Mucosa of stomach (tissue), 1 donor: ENCODE data around the gene ZNF385A.
A peak's percentile ranks its signal among the peaks of the same experiment; 100 is the strongest.

Experiments
- H3K27me3 ChIP-seq: one replicate; pipeline ENCODE4 v1.7.0; 2013; ENCODE audit warnings: mild to moderate bottlenecking, low read length; ENCODE audit not compliant: control insufficient read depth, insufficient read depth
- H3K36me3 ChIP-seq: one replicate; pipeline ENCODE4 v1.7.0; 2013; ENCODE audit warnings: low read length; ENCODE audit not compliant: control insufficient read depth, insufficient read depth
- H3K4me1 ChIP-seq: one replicate; pipeline ENCODE4 v1.7.0; 2013; ENCODE audit warnings: mild to moderate bottlenecking, low read length; ENCODE audit not compliant: control insufficient read depth, insufficient read depth
- H3K4me3 ChIP-seq: one replicate; pipeline ENCODE4 v1.7.0; 2013; ENCODE audit warnings: low read length
- H3K9ac ChIP-seq: one replicate; pipeline ENCODE4 v1.7.0; 2013; ENCODE audit warnings: mild to moderate bottlenecking, low read length, moderate library complexity
- H3K9me3 ChIP-seq: one replicate; pipeline ENCODE4 v1.7.0; 2013; ENCODE audit warnings: mild to moderate bottlenecking, low read length, moderate library complexity; ENCODE audit not compliant: control insufficient read depth
- donor health status: Pancreatic carcinoma.

Gene ZNF385A

GRCh38 chr12:54384591-54385041, at the start of gene ZNF385A:
TSS of gene ZNF385A (minus strand) at chr12:54384733. CDS start at chr12:54384514, 219 bp downstream.
- Histone ChIP-seq H3K4me3 (no peak within 1 kb of the TSS), H3K36me3 (no peaks in the 10 kb centered on the region), H3K9ac (peak within 1 kb of the TSS; percentile 43), H3K4me1 (peaks cover 7% of the 10 kb centered on the region), H3K9me3 (no peaks in the 10 kb centered on the region), H3K27me3 (no peaks in the 10 kb centered on the region)

- Histone ChIP-seq H3K9ac (no peak overlapping the region), H3K4me3 (no peak overlapping the region), H3K4me1 (peaks cover 16% of the 10 kb centered on the region), H3K27me3 (peaks cover 5% of the 10 kb centered on the region), H3K9me3 (no peaks in the 10 kb centered on the region), H3K36me3 (no peaks in the 10 kb centered on the region)
Measured at GRCh38 chr12:54432815-54433164, 48.3 kb upstream of the ZNF385A start.

GRCh38 chr12:54431911-54432814, 47.6 kb upstream of the ZNF385A start:
- Histone ChIP-seq H3K4me3 (no peak overlapping the region), H3K9ac (no peak overlapping the region), H3K27me3 (peaks cover 5% of the 10 kb centered on the region), H3K4me1 (peaks cover 22% of the 10 kb centered on the region), H3K36me3 (no peaks in the 10 kb centered on the region), H3K9me3 (no peaks in the 10 kb centered on the region)

- Histone ChIP-seq H3K4me1 (peaks cover 23% of the 10 kb centered on the region), H3K36me3 (no peaks in the 10 kb centered on the region), H3K4me3 (no peak overlapping the region)
Measured at GRCh38 chr12:54430471-54431069, 46.0 kb upstream of the ZNF385A start.

GRCh38 chr12:54429014-54429471, 44.5 kb upstream of the ZNF385A start:
- Histone ChIP-seq H3K36me3 (no peaks in the 10 kb centered on the region), H3K9ac (no peak overlapping the region), H3K4me1 (peaks cover 23% of the 10 kb centered on the region), H3K9me3 (no peaks in the 10 kb centered on the region), H3K4me3 (no peak overlapping the region), H3K27me3 (peaks cover 5% of the 10 kb centered on the region)

More at GRCh38 chr12:54430471-54431069, 46.0 kb upstream of the ZNF385A start:
- Histone ChIP-seq H3K9me3 (no peaks in the 10 kb centered on the region), H3K9ac (no peak overlapping the region), H3K27me3 (peaks cover 5% of the 10 kb centered on the region)

GRCh38 chr12:54428050-54429013, 43.8 kb upstream of the ZNF385A start:
- Histone ChIP-seq H3K4me3 (no peak overlapping the region), H3K36me3 (no peaks in the 10 kb centered on the region), H3K9me3 (no peaks in the 10 kb centered on the region), H3K4me1 (peaks cover 23% of the 10 kb centered on the region), H3K9ac (no peak overlapping the region), H3K27me3 (peaks cover 7% of the 10 kb centered on the region)

- no peak overlapping the region for H3K9ac ChIP-seq
- no peaks in the 10 kb centered on the region for H3K36me3 ChIP-seq
- peaks cover 18% of the 10 kb centered on the region for H3K4me1 ChIP-seq
Measured at GRCh38 chr12:54427106-54427505, 42.6 kb upstream of the ZNF385A start.

GRCh38 chr12:54426690-54427089, 42.2 kb upstream of the ZNF385A start:
- Histone ChIP-seq H3K4me1 (peaks cover 16% of the 10 kb centered on the region), H3K4me3 (no peak overlapping the region), H3K9ac (no peak overlapping the region), H3K27me3 (peaks cover 13% of the 10 kb centered on the region), H3K36me3 (no peaks in the 10 kb centered on the region), H3K9me3 (no peaks in the 10 kb centered on the region)

More at GRCh38 chr12:54427106-54427505, 42.6 kb upstream of the ZNF385A start:
- H3K27me3 ChIP-seq = peaks cover 13% of the 10 kb centered on the region
- no peaks in the 10 kb centered on the region for H3K9me3 ChIP-seq
- H3K4me3 ChIP-seq = no peak overlapping the region

GRCh38 chr12:54425702-54426101, 41.2 kb upstream of the ZNF385A start:
- H3K9ac ChIP-seq = no peak overlapping the region
- no peaks in the 10 kb centered on the region for H3K36me3 ChIP-seq
- H3K4me1 ChIP-seq = peaks cover 23% of the 10 kb centered on the region
- H3K27me3 ChIP-seq = peaks cover 21% of the 10 kb centered on the region
- no peaks in the 10 kb centered on the region for H3K9me3 ChIP-seq
- H3K4me3 ChIP-seq = no peak overlapping the region

GRCh38 chr12:54424224-54424623, 39.7 kb upstream of the ZNF385A start:
- Histone ChIP-seq H3K36me3 (no peaks in the 10 kb centered on the region), H3K4me1 (peaks cover 31% of the 10 kb centered on the region), H3K9ac (no peak overlapping the region), H3K9me3 (no peaks in the 10 kb centered on the region), H3K27me3 (peaks cover 36% of the 10 kb centered on the region), H3K4me3 (no peak overlapping the region)

- Histone ChIP-seq H3K36me3 (no peaks in the 10 kb centered on the region), H3K9ac (no peak overlapping the region), H3K4me3 (no peak overlapping the region), H3K4me1 (peaks cover 35% of the 10 kb centered on the region), H3K27me3 (peaks cover 39% of the 10 kb centered on the region), H3K9me3 (no peaks in the 10 kb centered on the region)
Measured at GRCh38 chr12:54423816-54424150, 39.2 kb upstream of the ZNF385A start.
